ENCODE results near the gene IQCH. TPM values are rescaled to one million over a fixed set of nuclear protein-coding genes. Genes with fewer than 3 reads are reported as not detected.

IQCH gene
- polyA plus RNA-seq, 2 of the 4 experiments (the other 2 are of a cell fraction), result 1.5 to 3.8 TPM

GRCh38 chr15:67548862-67549651 lies 294.5 kb downstream of the IQCH start:
- TF ChIP-seq JUN (IDR thresholded peaks at IDR 0.05) (no peak), MAX (IDR thresholded peaks at IDR 0.05) (no peak), NR3C1 (IDR thresholded peaks at IDR 0.05) (no peak), TFCP2L1 (CRISPR knock-in tag; IDR thresholded peaks at IDR 0.05) (no peak), CBX2 (IDR thresholded peaks at IDR 0.05; ENCODE audit: borderline replicate concordance, low read depth) (no peak), KDM1A (IDR thresholded peaks at IDR 0.05; ENCODE audit: low read depth) (no peak), HES2 (IDR thresholded peaks at IDR 0.05) (no peak), HEYL (CRISPR knock-in tag; IDR thresholded peaks at IDR 0.05) (no peak), REST (IDR thresholded peaks at IDR 0.05) (no peak), ESRRA (IDR thresholded peaks at IDR 0.05; ENCODE audit: borderline replicate concordance, low read length) (no peak), GATA3 (IDR thresholded peaks at IDR 0.05; ENCODE audit: borderline replicate concordance) (no peak), CHD4 (IDR thresholded peaks at IDR 0.05; ENCODE audit: borderline replicate concordance) (no peak), RNF2 (IDR thresholded peaks at IDR 0.05; ENCODE audit: borderline replicate concordance, low read depth) (no peak), MAFK (IDR thresholded peaks at IDR 0.05; ENCODE audit: partially characterized antibody) (no peak)
- no peak for ATAC-seq
- WGBS (ENCODE audit: missing lambda C conversion rate), result 90% methylated on average over 8 of the region's 8 CpGs
- no peak overlapping the region for H3K27ac ChIP-seq
- CTCF ChIA-PET, result interaction anchor here (0.6 to 1.2 kb wide), 2 partner anchors 11 to 232 kb away, joined by 3 read pairs; no protein-coding TSS in a partner anchor
- no peak overlapping the region for H3K4me2 ChIP-seq
- no peak overlapping the region for H3K4me3 ChIP-seq
- no peak for FAIRE-seq
- H3K9me3 ChIP-seq, result no peaks in the 10 kb centered on the region
- POLR2A ChIA-PET, result interaction anchor here (1.2 kb wide), 1 partner anchor 27 kb away, joined by 3 read pairs; no protein-coding TSS in a partner anchor
- 0 out of 3 replicates have a peak, but pooled peaks cover under 1% of the 10 kb centered on the region for H3K4me1 ChIP-seq
- DNase-seq (ENCODE audit: low read depth in 1 of 2, low spot score in 1 of 2), result no peak

- POLR2A ChIA-PET, result no interaction called here
- no peak overlapping the region for H3K4me2 ChIP-seq
- CTCF ChIA-PET, result no interaction called here
- H3K4me1 ChIP-seq, result no peaks in the 10 kb centered on the region
- TF ChIP-seq CHD4 (IDR thresholded peaks at IDR 0.05; ENCODE audit: borderline replicate concordance), result no peak
- DNase-seq (ENCODE audit: low read depth in 1 of 2, low spot score in 1 of 2) (no peak), FAIRE-seq (no peak), ATAC-seq (no peak)
- H3K9me3 ChIP-seq, result no peaks in the 10 kb centered on the region
- no peak overlapping the region for H3K27ac ChIP-seq
- no peak overlapping the region for H3K4me3 ChIP-seq
- WGBS (ENCODE audit: missing lambda C conversion rate), result 61% methylated on average over 3 of the region's 3 CpGs
Observed at GRCh38 chr15:67549736-67550135, 295.1 kb downstream of the IQCH start.

- no peak for ATAC-seq
- POLR2A ChIA-PET, result no interaction called here
- H3K27ac ChIP-seq, result no peak overlapping the region
- DNase-seq (ENCODE audit: low read depth in 1 of 2, low spot score in 1 of 2), result no peak
- 86% methylated on average over 4 of the region's 4 CpGs for WGBS (ENCODE audit: missing lambda C conversion rate)
- FAIRE-seq, result no peak
- H3K4me3 ChIP-seq, result no peak overlapping the region
- no peaks in the 10 kb centered on the region for H3K9me3 ChIP-seq
- H3K4me2 ChIP-seq, result no peak overlapping the region
- CTCF ChIA-PET, result no interaction called here
- no peaks in the 10 kb centered on the region for H3K4me1 ChIP-seq
- TF ChIP-seq FOXS1 (CRISPR knock-in tag; IDR thresholded peaks at IDR 0.05) (no peak), NR3C1 (IDR thresholded peaks at IDR 0.05) (no peak), ZSCAN20 (CRISPR knock-in tag; IDR thresholded peaks at IDR 0.05) (no peak), REST (IDR thresholded peaks at IDR 0.05) (no peak), ELK1 (IDR thresholded peaks at IDR 0.05; ENCODE audit: low read depth, low read length) (no peak), CTCF (IDR thresholded peaks at IDR 0.05) (no peak), JUNB (IDR thresholded peaks at IDR 0.05) (no peak), CHD2 (IDR thresholded peaks at IDR 0.05; ENCODE audit: low read length, partially characterized antibody) (no peak), MAX (IDR thresholded peaks at IDR 0.05) (no peak), PHF8 (IDR thresholded peaks at IDR 0.05; ENCODE audit: borderline replicate concordance, low read depth) (no peak)
Observed at GRCh38 chr15:67550522-67550921, 295.9 kb downstream of the IQCH start.

Measured in A549 (cell line).